HL-60/S4 (cell line): ENCODE data around the gene EDEM2.
"Not testable (repeated sequence)": the region's sequence is repeated elsewhere in the genome, so short reads cannot be mapped to it uniquely, and the experiment has no call there.

Experiments used
- in situ Hi-C: fragments of 300-500 bp; cut with MboI; formaldehyde crosslinking; loops from 2 replicates; pipeline ENCODE4 v1.14.3; 2022; ENCODE audit warnings: low sequenced_read_pairs

Gene EDEM2, protein sequence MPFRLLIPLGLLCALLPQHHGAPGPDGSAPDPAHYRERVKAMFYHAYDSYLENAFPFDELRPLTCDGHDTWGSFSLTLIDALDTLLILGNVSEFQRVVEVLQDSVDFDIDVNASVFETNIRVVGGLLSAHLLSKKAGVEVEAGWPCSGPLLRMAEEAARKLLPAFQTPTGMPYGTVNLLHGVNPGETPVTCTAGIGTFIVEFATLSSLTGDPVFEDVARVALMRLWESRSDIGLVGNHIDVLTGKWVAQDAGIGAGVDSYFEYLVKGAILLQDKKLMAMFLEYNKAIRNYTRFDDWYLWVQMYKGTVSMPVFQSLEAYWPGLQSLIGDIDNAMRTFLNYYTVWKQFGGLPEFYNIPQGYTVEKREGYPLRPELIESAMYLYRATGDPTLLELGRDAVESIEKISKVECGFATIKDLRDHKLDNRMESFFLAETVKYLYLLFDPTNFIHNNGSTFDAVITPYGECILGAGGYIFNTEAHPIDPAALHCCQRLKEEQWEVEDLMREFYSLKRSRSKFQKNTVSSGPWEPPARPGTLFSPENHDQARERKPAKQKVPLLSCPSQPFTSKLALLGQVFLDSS

DNA sequence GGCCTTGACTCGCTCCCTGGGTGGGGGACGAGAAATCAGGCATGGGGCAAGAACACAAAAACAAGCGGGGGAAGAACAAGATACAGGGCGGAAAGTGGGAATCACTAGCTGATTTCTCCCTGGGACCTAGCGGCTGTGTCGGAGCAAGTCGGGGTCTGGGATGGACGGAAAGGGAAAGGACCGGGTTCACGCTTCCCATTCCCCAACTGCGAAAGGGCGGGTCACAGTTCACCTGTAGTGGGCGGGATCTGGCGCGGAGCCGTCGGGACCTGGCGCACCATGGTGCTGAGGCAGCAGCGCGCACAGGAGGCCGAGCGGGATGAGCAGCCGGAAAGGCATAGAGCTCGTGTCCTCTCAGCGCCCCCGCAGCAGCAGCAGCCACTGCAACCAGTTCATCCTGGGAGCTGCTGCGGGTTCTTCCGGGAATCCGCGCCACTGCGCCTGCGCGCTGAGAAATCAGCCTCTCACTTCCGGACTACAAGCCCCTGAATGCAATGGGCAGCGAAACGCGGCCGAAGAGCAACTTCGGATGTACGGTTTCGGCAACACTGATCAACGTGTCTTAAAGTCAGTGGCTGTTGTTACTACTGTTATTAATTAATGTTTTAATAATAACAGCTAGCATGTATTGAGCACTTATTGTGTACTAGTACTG, at the start of gene EDEM2:
TSS of gene EDEM2 (minus strand) at position 417 of the 655 bp plus-strand sequence. CDS start at position 339, 78 bp downstream.
- in situ Hi-C loops = no loop called here

DNA sequence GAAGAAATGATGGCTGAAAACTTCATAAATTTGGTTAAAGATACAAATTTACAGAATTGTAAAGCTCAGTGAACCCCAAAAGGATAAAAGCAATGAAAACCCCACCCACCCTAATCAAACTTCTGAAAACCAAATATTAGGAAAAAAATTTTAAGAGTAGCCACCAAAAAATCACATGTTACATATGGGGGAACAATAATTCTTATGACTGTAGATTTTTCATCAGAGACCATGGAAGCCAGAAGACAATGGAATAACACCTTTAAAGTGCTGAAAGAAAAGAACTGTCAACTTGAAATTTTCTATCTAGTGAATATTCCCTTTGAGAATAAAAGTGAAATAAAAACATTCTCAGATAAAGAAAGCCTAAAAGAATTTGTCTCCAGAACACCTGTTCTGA, 49.2 kb upstream of the EDEM2 start:
- in situ Hi-C loops = loop anchor here (10.0 kb wide), 1 partner anchor 62 kb away; no protein-coding TSS in a partner anchor

- in situ Hi-C loops = loop anchor here (10.0 kb wide), 1 partner anchor 58 kb away; no protein-coding TSS in a partner anchor
These were observed 46.1 kb upstream of the EDEM2 start for GRCh38 chr20:35193031-35193791.

GRCh38 chr20:35192118-35192872, 45.2 kb upstream of the EDEM2 start:
- in situ Hi-C loops = loop anchor here (10.0 kb wide), 1 partner anchor 57 kb away; no protein-coding TSS in a partner anchor

DNA sequence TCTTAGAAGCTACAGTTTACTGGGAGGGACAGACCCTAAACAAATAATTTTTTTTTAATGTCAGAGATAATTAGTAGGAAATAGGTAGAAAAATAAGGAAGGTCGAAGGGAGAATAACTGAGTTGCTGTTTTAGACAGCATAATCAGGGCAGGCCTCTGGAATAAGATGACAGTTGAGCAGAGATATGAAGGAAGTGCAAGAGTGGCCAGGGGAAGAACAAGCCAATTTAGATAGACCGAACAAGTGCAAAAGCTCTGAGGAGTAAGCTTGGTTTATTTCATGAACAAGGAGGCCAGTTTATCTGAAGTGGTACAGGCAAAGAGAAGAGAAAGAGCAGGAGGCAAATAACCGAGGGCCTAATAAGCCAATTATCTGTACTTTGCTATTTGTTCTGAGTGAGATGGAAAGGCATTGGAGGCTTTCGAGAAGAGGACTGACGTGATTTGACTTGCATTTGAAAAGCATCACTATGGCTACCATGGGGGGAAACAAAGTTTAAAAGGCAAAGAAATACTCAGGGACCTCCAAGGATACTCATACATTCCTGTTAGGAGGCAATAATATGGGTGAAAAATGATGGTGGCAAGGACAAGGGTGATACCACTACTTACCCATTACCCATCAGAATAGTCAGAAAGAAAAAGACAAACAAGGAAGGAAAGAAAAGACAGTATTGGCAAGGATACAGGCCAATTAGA, 44.4 kb upstream of the EDEM2 start:
- in situ Hi-C loops = loop anchor here (10.0 kb wide), 1 partner anchor 57 kb away; no protein-coding TSS in a partner anchor

DNA sequence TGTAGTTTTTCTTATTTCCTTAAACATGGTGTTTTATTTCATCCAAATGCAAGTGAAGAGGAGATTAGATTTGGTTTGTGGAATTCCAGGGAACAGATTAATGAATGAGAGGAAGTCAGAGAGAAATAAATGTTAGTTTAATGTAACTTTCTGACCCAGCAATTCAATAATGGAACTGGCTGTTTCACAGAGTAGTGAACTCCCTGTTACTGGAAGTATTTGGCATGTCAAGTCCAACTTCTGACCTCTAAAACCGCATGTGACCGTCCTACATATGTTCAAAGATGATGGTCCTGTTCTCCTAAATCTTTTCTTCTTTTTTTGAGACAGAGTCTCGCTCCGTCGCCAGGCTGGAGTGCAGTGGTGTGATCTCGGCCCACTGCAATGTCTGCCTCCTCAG, 43.4 kb upstream of the EDEM2 start:
- in situ Hi-C loops = loop anchor here (10.0 kb wide), 1 partner anchor 56 kb away; no protein-coding TSS in a partner anchor

DNA sequence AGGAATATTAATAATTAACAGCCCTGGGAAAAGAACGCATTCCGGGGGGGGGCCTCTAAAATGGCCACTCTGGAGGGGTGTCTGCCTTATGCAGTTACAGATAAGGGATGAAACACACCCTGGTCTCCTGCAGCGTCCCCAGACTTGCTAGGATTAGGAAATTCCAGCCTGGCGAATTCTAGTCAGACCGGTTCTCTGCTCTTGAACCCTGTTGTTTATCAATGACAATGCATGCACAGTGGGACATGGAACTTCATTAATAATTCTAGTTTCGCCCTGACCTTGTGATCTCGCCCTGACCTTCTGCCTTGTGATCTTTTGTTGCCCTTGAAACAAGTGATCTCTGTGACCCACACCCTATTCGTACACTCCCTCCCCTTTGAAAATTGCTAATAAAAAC, 42.1 kb upstream of the EDEM2 start:
- in situ Hi-C loops = not testable (repeated sequence)

DNA sequence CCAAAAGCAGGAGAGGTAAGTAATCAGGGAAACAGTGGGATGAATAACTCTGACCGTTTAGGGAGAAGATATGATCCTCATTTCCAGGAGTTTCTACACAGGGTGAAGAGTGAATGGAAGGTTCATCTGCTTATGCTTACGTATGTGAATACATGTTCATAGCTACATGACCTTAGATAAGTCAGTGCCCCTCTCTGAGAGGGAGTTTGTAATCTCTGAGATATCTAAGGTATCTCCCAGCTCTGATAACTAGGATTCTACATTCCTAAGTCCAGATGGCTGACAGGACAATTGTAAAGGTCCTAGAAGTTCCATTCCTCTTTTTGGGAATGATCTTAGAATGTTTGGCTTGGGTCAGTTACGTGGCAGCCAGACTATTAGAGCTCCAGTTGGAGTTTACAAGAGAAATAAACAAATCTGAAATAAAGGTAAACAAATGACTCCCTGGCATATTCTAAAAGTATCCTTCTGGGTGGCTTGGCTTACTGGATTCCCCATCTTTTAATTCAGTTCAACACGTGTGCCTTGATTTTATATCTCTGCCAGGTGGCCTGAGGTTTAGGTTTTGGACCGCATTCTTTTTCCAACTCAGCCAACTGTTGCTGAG, 40.6 kb upstream of the EDEM2 start:
- in situ Hi-C loops = no loop called here

GRCh38 chr20:35186691-35187289, 39.7 kb upstream of the EDEM2 start:
- in situ Hi-C loops = not testable (repeated sequence)

DNA sequence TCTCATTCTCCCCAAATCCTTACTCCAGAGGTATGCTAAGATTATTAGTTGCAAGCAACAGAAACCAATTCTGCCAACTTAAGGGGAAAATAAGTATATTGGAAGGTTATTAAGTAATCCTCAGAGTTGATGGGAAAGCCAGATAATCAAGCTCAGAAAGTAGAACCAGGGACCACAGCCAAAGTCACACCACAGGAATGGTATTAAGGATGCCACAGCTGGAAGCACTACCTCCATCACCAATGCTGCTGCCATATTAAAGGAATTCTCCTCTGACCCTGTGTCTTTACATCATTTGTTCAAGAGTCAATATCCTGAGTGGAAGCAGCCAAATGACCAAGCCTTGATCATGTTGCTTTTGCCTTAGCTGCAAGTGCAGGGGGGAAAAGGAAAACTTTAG, 34.6 kb upstream of the EDEM2 start:
- in situ Hi-C loops = no loop called here

GRCh38 chr20:35180266-35180665, 33.1 kb upstream of the EDEM2 start:
- in situ Hi-C loops = no loop called here

GRCh38 chr20:35179292-35180212, 32.4 kb upstream of the EDEM2 start:
- in situ Hi-C loops = no loop called here

- in situ Hi-C loops = no loop called here
These were observed 29.0 kb upstream of the EDEM2 start for GRCh38 chr20:35176132-35176531.

DNA sequence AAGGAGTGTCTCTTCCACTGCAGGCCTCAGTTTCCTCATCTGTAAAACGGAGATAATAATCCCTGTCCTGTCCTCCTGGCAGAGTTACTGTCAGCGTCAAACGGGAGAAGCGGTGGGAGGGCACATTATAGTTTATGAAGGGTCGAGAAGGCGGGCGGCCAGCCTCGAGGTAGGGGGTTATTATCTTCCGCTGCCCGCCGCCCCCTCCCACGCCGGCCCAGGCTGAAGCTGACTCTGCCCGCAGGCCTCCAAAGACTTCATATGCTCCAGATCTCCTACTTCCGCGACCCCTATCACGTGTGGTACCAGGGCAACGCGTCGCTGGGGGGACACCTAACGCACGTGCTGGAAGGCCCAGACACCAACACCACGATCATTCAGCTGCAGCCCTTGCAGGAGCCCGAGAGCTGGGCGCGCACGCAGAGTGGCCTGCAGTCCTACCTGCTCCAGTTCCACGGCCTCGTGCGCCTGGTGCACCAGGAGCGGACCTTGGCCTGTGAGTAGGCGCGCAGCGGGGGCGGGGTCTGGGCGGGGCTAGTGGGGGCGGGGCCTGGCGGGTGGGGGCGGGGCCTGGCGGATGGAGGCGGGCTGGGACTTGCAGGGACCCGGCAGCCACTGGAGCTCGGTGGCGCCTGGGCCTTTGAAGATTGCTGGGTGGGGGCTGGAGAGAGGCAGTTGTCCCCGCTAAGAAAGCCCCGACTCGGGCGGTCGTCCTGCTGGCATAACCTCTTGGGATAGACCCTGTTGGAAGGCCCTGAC, 27.5 kb upstream of the EDEM2 start:
- in situ Hi-C loops = no loop called here

GRCh38 chr20:35173576-35174192, 26.5 kb upstream of the EDEM2 start:
- in situ Hi-C loops = no loop called here

DNA sequence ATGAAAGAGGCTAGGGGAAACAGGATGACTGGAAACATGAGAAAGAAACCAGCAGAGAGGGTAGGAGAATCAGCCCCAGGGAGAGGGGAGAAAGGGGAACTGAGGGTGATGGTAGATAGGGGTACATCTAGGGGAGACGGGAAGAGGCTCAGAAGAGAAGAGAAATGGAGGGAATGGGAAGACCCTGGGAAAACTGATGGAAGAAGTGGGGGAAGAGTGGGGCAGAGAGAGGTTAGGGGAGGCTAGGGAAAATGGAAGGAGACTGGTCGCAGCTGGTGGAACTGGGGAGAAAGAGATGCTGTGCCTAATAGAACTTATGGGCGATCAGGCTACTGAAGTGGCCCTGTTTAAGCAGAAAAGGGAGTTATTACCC, 25.3 kb upstream of the EDEM2 start:
- in situ Hi-C loops = no loop called here
